Kidney capillary endothelial cell (primary cell): ENCODE measurements around the gene LYPD3.
"Not testable (repeated sequence)": the region's sequence is repeated elsewhere in the genome, so short reads cannot be mapped to it uniquely, and the experiment has no call there.

ENCODE experiments used
- DNase-seq: peaks from one replicate; pipeline ENCODE4 v3.0.0-alpha.2; 2018; ENCODE audit warnings: low spot score

The LYPD3 gene

GRCh38 chr19:43465468-43466120 is at the start of gene LYPD3:
Gene LYPD3, minus strand, starts transcription at chr19:43465608. Its CDS starts 37 bp downstream, at chr19:43465571.
- no peak for DNase-seq

DNA sequence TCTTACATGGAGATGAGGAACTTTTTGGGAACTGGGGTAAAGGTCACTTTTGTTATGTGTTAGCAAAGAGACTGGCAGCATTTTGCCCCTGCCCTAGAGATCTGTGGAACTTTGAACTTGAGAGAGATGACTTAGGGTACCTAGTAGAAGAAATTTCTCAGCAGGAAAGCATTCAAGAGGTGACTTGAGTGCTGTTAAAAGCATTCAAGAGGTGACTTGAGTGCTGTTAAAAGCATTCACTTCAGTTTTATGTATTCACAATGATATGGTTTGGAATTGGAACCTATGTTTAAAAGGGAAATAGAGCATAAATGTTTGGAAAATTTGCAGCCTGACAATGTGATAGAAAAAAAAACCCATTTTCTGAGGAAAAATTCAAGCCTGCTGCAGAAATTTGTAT is 47.0 kb upstream of the LYPD3 start:
- DNase-seq = not testable (repeated sequence)

DNA sequence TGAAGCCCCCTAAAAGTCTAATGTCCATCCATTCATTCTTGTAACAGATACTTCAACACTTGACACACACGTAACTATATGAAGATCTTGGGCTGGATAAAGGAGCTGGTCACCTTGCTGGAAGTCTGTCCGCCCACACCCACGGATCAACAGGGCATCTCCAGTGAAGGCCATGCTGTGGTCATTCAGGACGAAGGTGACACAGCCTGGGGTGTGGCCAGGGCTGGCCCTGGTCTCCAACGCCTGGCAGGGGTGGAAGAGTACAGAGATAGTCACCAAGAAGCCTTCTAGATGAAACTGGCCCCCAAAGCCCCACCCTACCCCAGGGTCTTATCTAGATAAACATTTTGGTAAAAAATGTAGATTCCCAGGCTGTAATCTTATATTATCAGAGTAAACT is 45.9 kb upstream of the LYPD3 start:
- DNase-seq = no peak

DNA sequence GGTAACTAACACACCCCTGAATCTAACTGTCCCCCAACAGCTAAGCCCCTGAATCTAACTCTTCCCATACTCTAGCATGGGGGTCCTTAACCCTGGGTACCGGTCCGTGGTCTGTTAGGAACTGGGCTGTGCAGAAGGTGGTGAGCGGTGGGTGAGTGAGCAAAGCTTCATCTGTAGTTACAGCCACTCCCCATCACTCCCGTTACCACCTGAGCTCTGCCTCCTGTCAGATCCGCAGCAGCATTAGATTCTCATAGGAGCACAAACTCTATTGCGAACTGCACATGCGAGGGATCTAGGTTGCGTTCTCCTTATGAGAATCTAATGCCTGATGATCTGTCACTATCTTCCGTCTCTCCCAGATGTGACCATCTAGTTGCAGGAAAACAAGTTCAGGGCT is 45.3 kb upstream of the LYPD3 start:
- no peak for DNase-seq

DNA sequence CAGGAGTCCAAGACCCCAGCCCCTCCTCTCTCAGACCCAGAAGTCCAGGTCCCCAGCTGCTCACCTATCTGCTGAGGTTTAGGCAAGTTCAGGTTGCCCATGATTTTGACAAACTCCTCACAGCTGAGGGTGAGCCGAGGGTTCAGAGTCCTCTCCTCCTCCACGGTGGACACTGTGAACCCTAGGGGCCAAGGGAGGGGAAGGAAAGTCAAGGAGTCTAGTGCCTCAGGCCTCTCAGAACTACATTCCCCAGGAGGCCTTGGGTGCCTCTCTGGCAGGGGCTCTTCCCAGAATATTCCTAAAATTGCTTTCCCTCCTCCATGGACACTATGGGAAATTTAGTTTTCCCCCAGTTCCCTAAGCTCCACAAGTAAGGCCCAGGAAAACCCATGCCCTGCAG is 42.5 kb upstream of the LYPD3 start:
- no peak for DNase-seq

GRCh38 chr19:43506629-43507028 is 41.2 kb upstream of the LYPD3 start:
- no peak for DNase-seq

- no peak for DNase-seq
Observed at GRCh38 chr19:43505941-43506340, 40.5 kb upstream of the LYPD3 start.

GRCh38 chr19:43505186-43505456 is 39.7 kb upstream of the LYPD3 start:
- no peak for DNase-seq

DNA sequence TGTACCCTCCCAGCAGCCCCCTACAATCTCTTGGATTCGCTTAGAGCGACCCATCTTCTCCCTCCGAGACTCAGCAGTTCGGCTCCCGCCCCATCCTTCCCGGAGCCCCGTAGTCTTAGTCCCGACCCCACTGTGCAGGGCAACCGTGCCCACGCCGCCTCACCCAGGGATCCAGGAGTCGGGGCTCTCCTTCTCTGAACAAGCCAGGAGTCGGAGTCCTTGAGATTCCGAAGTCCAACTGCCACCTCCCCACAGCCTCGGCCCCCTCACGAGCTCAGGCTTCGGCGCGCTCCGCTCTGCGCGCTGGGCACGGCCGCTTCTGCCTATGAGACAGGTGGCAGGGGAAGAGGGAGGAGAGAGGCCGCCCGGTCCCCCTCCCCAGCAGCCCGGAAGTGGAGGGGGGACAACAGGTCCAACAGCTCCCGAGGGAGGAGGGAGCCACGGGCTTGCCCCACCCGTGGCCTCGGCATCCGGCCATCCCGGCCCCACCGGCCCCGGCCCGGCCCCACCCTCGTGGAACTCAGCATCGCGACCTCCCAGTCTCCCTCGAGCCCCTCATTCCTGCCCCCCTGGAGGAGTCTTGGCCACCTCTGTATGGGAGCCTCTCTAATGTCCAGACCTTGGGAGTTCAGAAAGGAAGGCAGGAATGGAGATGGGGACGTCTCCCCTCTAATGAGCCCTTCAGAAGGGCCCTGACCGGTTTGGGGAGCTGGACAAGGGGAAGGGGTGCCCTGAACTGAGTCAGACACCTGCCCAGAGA is 39.2 kb upstream of the LYPD3 start, which contains the start of gene PHLDB3:
TSS of gene PHLDB3 (minus strand) at position 321 of the 760 bp plus-strand sequence. CDS start 628 bp downstream, outside the sequence.
- DNase-seq = no peak

DNA sequence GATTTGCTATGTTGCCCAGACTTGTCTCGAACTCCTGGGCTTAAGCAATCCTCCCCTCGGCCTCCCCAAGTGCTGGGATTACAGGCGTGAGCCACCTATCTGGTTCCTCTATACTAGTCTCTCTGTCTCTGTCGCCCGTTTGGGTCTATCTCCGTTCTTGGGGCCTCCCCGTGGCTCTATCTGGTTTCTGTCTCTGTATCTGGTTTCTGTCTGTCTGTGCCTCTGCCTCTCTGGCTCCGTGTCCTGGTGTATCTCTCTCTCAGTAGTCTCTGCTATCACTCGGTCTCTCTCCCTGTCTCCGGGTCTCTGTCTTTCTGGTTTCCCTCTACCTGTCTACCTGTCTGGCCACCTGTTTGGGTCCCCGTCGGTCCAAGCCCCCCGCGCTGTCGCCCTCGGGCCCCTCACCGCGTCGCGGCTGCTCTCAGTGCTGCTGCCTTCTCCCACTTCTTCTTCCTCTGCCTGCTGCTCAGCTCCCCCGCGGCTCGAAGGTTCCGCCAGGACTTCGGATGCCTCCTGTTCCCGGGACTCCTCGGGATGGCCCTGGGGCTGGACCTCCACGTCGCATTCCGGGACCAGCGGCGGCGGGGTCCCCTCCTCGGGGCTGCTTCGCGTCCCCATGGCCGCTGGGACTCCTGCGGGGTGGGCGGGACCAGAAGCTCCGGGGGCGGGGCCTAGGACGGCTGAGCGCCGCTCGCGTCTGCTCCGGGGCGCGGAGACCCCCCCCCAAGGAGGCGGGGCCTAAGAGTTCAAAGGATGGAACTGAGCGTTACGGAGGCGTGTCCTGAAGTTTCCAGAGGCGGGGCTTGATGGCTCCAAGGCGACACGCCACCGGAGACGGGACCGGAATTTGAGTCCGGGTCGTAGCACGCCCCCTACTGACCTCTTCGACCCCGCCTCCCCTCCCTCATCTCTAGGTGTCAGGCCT is 38.4 kb upstream of the LYPD3 start:
- DNase-seq = peak; percentile 71

DNA sequence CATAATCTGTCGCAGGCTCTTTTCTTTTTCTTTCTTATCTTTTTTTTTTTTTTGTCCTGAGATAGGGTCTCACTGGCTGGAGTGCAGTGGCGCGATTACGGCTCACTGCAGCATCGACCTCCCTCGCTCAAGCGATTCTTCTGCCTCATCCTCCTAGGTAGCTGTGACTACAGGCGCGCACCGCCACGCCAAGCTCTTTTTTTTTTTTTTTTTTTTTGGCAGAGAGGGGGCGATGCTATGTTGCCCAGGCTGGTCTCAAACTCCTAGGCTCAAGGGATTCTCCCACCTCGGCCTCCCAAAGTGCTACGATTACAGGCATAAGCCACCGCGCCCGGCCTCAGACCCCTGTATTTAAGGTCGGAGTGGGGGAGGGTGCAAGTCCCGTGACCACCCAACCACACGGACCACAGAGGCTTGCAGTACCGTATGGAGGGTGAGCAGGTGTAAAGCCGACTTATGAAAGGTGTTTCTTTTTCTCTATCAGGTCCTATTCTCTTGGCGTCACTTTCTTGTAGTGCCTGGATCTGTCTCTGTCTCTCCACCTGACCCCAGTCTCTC is 37.1 kb upstream of the LYPD3 start:
- no peak for DNase-seq

DNA sequence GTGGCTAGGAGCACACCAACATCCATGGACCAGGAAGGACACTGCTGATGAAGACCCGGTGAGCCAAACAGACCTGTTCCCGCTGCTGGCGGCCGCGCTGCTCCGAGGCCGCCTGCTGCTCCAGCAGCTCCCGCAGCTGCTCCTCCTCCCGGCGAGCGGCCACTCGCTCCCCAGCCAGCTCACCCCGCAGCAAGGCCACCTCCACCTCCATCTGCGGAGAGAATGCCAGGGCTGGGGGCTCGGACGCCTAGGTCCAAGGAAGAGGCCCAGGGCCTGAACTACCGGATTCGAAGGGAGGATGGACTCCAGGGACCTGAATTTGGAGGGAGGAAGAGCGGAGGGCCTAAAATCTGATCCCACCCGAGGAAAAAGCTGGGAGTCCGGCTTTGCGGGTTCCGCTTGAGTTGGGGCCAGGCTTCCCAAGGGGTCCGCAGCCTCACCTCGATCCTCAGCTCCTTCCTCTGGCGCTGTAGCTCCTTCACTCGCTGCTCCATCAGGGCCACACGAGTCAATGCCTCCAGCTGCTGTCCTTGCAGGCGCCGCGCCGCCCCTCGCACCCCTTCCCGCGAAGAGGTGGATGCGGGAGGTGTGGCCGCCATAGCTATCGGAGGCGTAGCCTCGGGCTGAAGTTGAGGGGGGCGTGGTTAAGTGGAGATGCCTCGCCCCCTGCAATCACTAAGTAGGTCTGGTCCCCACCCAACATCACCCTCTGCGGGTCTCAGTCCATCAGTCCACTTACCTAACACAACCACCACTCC is 36.4 kb upstream of the LYPD3 start:
- no peak for DNase-seq

DNA sequence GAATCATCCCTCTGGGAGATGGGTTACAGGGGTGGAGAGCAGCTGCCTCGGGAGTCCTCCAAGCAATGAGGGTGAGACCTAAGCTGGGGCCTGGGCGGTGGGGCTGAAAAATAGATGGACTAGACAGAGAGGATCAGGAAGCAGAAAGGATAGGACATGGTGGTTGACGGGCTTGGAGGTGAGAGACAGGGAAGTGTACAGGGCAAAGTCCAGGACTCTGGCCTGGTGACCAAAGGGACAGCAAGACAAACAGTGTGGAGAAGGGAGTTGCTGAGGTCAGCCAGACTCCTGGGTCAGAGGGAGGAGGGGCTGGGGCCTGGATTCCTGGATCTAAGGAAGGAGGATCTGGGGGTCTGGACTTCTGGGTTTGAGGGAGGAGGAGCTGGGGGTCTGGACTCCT is 33.6 kb upstream of the LYPD3 start:
- no peak for DNase-seq

DNA sequence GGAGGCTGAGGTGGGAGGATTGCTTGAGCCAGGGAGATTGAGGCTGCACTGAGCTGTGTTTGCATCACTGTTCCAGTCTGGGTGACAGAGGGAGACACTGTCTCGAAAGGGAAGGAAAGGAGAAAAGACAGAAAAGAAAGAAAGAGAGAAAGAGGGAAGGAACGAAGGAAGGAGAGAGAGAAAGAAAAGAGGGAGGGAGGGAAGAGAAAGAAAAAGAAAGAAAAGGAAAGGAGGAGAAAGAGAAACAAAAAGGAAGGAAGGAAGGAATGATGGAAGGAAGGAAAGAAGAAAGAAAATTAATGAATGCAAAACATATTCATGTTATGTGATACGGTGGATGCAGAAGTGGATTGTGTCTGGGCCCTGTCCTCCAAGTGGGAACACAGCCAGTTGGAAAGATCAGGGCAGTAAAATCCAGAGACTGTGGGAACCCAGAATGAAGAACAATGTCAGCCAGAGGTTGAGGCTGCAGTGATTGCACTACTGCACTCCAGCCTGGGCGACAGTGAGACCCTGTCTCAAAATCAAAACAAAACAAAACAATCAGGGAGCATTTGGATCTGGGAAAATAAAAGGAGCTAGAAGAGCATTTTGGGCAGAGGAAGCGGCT is 32.9 kb upstream of the LYPD3 start:
- no peak for DNase-seq

GRCh38 chr19:43496960-43497359 is 31.6 kb upstream of the LYPD3 start:
- no peak for DNase-seq

- DNase-seq = no peak
Observed at GRCh38 chr19:43495082-43495481, 29.7 kb upstream of the LYPD3 start.

DNA sequence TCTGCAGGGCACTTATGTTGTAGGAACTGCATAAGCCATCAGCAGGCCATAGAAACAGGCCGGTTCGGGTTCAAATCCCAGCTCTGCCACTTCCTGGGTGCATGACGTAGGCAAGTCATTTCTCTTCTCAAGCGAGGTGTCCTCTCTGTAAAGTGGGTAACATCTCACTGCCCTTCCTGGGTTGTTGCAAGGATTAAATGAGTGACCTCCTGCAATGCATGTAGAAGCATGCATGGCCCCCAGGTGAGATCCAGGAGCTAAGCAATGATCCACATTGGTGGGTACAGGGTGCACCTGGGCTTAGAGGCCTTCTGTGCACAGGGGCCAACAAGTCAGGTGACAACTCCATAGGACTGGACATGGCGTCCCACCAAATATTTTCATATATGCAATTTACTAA is 25.4 kb upstream of the LYPD3 start:
- no peak for DNase-seq

DNA sequence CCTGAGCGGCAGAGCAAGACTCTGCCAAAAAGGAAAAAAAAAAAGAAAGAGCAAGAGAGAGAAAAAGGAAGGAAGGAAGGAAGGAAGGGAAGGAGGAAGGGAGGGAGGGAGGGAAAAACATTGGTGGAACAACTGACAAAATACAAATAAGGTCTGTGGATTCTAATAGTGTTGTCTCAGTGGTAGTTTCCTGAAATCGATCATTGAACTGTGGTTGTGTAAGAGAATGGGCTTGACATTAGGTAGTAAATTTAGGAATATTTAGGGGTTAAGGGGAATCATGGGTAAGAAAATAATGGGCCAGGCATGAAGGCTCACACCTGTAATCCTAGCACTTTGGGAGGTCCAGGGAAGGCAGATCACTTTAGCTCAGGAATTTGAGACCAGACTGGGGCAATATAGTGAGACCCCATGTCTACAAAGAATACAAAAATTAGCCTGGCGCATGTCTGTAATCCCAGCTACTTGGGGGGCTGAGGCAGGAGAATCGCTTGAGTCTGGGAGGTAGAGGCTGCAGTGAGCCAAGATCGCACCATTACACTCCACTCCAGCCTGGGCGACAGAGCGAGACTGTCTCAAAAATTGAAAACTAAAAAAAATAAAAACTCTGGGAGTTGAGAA is 24.7 kb upstream of the LYPD3 start:
- DNase-seq = no peak

GRCh38 chr19:43489310-43489709 is 23.9 kb upstream of the LYPD3 start:
- no peak for DNase-seq

GRCh38 chr19:43488179-43488578 is 22.8 kb upstream of the LYPD3 start:
- DNase-seq = no peak

GRCh38 chr19:43486412-43486811 is 21.0 kb upstream of the LYPD3 start:
- no peak for DNase-seq
